Activated T-cell treated with anti-CD3 and anti-CD28 coated beads, Interleukin-2, amount 50 U/mL, for 1 hour (primary cell): ENCODE results near the gene H3-3A.
A peak's percentile ranks its signal among the peaks of the same experiment; 100 is the strongest.

Source experiments
- DNase-seq: peaks from one replicate; pipeline ENCODE4 v3.0.0-alpha.2; 2020

H3-3A gene

GRCh38 chr1:226062558-226063223, at the start of gene H3-3A:
H3-3A (plus strand) TSS chr1:226062716; CDS start chr1:226064352, 1,636 bp downstream.
- peak; percentile 98 for DNase-seq

- no peak for DNase-seq
These were observed 45.4 kb upstream of the H3-3A start for GRCh38 chr1:226017070-226017469.

- DNase-seq: no peak
These were observed 42.9 kb upstream of the H3-3A start for GRCh38 chr1:226019572-226019971.

GRCh38 chr1:226021401-226021800, 41.1 kb upstream of the H3-3A start:
- DNase-seq: no peak

GRCh38 chr1:226021801-226022200, 40.7 kb upstream of the H3-3A start:
- no peak for DNase-seq

GRCh38 chr1:226023735-226024134, 38.8 kb upstream of the H3-3A start:
- no peak for DNase-seq

- no peak for DNase-seq
These were observed 35.7 kb upstream of the H3-3A start for GRCh38 chr1:226026833-226027232.

GRCh38 chr1:226027538-226028217, 34.8 kb upstream of the H3-3A start:
- no peak for DNase-seq

- DNase-seq: no peak
These were observed 33.4 kb upstream of the H3-3A start for GRCh38 chr1:226029093-226029496.

- no peak for DNase-seq
These were observed 32.8 kb upstream of the H3-3A start for GRCh38 chr1:226029568-226030225.

- no peak for DNase-seq
These were observed 28.9 kb upstream of the H3-3A start for GRCh38 chr1:226033582-226033981.

- DNase-seq: no peak
These were observed 28.5 kb upstream of the H3-3A start for GRCh38 chr1:226033991-226034390.

- DNase-seq: no peak
These were observed 28.0 kb upstream of the H3-3A start for GRCh38 chr1:226034482-226034881.

GRCh38 chr1:226035915-226036314, 26.6 kb upstream of the H3-3A start:
- DNase-seq: no peak

- no peak for DNase-seq
These were observed 23.9 kb upstream of the H3-3A start for GRCh38 chr1:226038661-226039060.

- no peak for DNase-seq
These were observed 21.1 kb upstream of the H3-3A start for GRCh38 chr1:226041419-226041818.

- DNase-seq: no peak
These were observed 17.9 kb upstream of the H3-3A start for GRCh38 chr1:226044514-226045101.

- no peak for DNase-seq
These were observed 16.3 kb upstream of the H3-3A start for GRCh38 chr1:226046240-226046639.

- no peak for DNase-seq
These were observed 15.0 kb upstream of the H3-3A start for GRCh38 chr1:226047495-226047894.

- DNase-seq: no peak
These were observed 13.6 kb upstream of the H3-3A start for GRCh38 chr1:226048886-226049285.

GRCh38 chr1:226050133-226050532, 12.4 kb upstream of the H3-3A start:
- DNase-seq: no peak

GRCh38 chr1:226051365-226051764, 11.2 kb upstream of the H3-3A start:
- no peak for DNase-seq

GRCh38 chr1:226052061-226052460, 10.5 kb upstream of the H3-3A start:
- DNase-seq: no peak
